GM21423 (cell line): Measurements from ENCODE around the gene LYVE1.
"Not testable (repeated sequence)": the region's sequence is repeated elsewhere in the genome, so short reads cannot be mapped to it uniquely, and the experiment has no call there.

Source experiments
- ATAC-seq: cut with Tn5 transposase; IDR thresholded peaks from one replicate; pipeline ENCODE4 v1.9.1; 2021; ENCODE audit warnings: mild to moderate bottlenecking, moderate library complexity; ENCODE audit not compliant: unreplicated experiment

Gene LYVE1, protein sequence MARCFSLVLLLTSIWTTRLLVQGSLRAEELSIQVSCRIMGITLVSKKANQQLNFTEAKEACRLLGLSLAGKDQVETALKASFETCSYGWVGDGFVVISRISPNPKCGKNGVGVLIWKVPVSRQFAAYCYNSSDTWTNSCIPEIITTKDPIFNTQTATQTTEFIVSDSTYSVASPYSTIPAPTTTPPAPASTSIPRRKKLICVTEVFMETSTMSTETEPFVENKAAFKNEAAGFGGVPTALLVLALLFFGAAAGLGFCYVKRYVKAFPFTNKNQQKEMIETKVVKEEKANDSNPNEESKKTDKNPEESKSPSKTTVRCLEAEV

DNA sequence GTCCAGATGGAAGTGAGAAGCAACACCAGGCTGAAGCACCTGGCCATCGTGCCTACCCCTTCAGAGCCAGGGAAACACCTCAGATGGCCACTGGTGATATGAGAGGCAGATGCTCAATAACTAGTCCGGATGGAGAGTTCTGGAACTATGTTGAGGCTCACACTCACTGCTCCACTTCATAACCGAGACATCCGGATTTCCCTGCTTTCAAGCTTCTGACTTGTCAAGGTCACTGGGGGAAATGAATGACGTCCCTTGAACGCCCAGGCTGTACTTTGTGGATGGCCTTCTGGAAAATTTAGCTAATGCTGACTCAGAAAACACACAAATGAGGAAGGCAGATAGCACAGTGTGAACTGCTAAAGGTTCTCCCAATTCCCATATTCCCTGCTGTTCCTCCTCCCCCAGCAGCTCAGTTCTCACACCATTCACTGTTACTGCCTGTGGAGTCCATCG lies at the start of gene LYVE1:
Gene LYVE1 (minus strand): TSS at position 180 of the 456 bp plus-strand sequence. CDS start 133 bp downstream, at position 47.
- ATAC-seq, result no peak

DNA sequence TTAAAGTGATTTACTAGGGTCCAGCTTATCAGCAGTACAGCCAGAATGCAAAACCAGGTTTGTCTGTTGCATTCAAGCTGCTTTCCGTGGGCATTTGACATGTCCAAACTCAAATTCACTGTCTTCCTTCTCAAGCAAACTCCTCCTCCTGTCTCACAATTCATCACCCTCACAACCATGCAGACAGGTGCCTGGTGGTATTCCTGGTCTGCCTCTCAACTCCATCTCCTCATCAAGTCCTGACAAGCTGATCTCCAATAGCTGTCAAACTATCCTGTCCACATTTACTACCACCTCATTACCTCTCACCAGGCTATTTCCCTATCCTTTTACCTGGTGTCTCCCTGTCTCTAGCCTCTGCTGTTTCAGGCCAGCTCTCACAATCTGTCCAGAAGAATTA lies 49.1 kb upstream of the LYVE1 start:
- ATAC-seq, result no peak

DNA sequence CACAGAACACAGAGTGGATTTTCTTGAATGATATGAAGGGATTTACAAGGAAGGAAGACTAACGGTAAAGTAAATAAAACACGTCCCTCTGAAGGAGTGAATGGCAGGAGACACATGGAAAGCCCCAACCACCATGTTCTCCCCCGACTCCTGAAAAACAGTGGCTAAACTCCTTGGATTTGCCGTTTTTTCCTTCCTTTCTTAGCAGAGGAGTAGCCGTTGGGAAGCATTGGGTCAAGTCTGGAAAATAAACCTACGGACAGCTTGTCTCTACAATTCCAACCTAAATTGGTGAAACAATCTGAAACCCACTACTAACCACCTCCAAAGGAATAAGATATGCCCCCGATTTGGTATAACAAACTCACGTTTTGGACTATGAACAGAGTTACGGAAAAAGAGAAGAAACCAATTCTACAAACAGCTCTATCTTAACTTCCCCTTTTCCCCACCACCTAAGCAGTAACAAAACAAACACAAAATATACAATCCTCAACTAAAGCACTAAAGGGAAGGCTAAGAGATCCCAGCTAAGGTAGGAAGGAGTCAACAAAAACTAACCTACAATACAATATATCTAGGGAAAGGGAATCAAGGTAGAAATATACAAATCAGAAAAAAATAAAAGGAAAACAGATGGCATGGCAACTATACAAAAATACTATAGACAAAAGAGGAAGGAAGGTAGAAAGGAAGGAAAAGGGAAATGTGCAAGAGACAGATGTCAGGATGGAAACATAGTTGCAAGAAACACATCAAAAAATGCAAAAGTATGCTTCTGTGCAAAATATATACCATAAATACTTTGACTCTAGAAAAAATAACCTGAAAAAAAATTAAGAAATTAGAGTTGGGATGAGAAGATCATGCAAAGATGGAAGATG lies 43.8 kb upstream of the LYVE1 start:
- ATAC-seq, result no peak

DNA sequence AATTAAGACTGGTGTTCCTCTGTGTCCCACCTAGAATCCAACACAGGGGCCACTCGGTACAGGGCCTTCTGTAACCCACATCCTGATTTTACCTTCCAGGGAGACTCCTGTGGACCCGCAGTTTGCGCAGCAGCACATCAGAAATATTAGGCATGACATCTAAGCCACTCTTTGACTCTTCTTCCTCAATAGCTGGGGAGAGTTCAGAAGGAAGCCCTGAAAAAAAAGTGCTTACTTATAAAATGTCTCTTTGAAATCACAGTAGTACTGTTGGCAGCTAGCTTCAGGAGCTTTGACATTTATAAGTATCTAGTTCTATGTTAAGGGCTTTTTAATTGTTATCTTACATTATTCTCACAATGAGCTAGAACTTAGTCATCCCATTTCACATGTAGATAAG lies 41.2 kb upstream of the LYVE1 start:
- no peak for ATAC-seq

DNA sequence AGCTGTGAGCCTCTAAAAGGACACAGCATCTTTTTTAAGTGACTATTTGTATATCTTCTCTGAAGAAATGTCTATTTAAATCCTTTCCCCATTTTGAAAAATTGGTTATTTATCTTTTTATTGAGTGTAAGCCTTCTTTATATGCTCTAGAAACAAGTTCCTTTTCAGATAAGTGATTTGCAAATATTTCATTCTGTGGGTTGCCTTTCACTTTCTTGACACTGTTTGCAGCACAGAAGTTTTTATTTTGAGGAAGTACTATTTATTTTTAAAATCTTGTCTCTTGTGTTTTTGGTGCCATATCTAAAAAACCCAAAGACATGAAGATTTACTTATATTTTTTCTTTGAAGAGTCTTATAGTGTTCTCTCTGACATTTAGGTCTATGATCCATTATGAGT lies 40.1 kb upstream of the LYVE1 start:
- ATAC-seq, result no peak

DNA sequence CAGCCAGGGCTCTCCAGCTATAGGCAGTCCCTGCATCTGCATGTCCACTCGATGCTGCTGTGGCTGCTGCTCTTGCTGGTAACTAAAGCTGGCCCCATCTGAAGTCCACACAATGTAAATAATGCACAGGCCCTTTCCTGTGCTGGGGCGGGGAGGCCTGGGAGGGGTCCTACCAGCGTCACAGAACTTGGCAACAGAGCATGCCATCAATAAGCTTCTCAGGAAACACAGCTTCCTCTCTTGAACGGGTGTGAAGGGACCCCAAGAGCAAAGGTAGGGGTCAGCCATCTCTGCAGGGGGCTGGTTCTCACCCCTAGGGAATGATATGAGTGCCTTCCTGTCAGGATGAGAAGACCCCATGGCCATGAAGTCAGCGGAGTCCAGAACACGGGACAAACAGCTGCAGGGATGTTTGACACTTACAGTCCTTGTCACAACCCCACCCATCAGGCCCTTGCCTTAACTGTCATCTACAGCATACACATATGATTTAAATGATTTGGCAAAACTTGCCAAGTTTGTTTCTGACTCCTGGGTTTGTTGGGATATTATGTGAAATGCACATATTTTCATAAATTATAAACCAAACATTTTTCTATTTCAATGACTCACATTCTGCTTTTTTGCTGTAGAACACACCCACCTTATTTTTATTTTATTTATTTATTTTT lies 39.1 kb upstream of the LYVE1 start:
- ATAC-seq, result no peak

DNA sequence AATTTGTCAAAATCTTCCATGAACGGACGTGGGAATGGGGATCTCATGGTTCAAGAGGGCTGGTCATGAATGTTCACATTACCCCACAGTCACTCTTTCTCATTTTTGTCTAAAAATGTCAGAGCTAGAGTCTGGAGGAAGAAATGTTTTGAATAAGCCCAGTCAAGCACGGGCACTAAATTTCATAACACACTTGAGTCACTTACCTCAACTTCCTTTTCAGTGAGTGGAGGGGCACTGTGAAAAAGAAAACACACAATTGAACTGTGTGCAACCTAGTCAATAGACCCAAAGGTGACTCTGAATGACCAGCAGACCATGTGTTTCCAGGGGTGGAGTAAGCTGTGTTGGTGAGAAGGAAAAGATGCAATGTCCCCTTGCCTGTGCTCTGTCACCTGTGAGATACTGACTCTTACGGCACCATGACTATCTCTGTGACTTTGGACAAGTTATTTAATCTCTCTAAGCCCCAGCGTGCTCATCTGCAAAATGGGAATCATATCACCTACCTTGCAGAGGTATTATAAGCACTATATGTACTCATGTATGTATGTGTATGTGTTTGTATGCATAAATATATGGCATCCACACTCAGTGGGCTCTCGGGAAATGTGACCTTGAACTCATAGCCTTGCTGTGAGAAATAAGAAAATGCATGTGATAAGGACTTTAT lies 38.2 kb upstream of the LYVE1 start:
- peak; percentile 72 for ATAC-seq

DNA sequence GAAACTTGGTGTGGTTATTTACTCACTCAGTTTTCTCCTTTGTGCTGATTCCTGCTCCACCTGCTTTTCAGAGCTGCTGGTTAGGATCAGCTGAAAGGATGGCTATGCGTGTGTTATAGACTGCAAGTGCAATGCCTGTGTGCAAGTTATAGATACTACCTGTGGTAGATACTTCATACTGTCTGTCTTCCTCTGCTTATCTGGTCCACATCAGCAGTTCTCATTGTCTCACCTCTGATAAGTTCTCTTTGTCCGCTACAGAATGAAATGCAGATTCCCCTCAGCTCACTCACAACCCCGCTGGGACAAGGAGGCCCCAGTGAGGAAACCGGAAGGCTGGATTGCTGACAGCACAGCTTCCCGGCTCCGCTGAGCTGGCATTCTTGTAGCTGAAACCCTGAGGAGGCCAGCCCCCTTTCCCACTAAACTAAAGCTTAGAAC lies 37.5 kb upstream of the LYVE1 start:
- ATAC-seq, result no peak

DNA sequence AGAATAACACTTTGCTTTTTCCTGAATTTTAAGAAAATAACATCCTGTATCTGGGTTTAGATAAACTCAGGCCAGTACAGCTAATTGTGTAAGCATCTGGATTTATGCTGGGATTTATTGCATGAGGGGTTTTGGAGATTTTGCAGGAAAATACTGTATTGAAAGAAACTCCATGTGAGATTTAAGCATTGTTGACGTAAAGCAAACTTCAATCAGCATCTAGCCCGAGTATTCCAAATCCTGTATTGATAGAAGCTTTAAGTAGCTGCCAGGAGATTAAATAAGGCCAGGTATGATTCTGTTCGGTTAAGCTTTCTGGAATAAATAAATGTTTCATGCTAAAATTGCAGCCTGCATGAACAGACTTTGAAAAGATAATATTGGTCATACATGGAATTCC lies 36.3 kb upstream of the LYVE1 start:
- ATAC-seq, result no peak

DNA sequence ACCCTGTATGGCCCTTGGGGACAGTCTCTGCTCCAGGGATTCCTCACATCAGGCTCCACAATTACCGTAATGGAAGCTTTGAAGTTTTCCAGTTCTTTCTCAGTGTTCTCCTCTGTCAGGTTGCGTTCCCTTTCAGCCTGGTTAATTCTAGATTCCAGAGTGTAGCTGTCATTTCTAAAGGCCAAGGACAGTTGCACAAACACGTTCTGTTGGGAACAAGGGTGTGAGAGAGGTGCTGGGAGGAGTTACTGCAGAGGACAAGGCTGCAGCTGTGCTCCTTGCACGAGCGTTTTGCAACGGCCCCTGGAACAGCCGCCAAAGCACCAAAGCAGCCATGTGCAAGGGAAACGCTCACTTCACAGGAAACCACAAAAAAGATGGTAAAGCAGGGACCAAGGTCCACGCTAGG lies 35.9 kb upstream of the LYVE1 start:
- no peak for ATAC-seq

DNA sequence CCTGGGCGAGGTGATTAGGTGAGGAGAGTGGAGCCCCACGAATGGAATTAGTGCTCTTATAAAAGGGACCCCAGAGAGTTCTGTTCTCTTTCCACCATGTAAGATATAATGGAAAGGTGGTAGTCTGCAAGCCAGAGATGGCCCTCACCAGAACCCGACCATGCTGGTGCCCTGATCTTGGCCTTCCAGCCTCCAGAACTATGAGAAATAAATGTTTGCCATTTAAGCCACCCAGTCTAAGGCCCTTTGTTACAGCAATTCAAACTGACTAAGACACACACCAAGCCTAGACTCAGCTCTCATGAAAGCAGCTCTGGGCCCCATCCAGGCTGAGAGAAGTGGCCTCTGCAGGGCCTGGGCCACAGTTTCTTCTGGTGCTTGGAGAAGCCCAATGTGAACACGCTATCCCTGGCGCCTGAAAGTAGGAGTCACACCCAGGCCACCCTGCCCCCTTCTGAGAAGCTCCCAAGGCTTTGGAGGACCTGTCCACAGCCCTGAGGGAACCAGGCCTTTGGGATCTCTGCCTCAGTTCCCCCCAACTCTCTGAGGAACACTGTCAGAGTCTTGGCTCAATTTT lies 35.3 kb upstream of the LYVE1 start:
- ATAC-seq, result no peak

DNA sequence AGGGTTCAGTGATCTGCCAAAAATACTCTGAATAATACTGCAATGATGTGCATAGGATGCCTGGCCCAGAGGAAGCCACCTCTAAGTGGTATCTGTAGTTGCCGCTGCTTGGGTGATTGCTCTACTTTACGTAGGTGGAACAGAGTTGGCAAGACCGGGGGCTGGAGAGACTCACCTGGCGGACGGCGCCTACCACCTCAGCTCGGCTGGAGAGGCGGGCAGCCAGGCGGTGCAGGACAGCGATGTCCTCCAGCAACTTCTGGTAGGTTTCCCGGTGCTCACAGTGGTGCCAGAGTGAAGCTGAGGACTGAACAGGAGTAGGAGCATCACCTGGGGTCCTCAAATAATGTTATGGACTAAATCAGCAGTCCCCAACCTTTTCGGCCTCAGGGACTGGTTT lies 34.5 kb upstream of the LYVE1 start:
- ATAC-seq, result no peak

DNA sequence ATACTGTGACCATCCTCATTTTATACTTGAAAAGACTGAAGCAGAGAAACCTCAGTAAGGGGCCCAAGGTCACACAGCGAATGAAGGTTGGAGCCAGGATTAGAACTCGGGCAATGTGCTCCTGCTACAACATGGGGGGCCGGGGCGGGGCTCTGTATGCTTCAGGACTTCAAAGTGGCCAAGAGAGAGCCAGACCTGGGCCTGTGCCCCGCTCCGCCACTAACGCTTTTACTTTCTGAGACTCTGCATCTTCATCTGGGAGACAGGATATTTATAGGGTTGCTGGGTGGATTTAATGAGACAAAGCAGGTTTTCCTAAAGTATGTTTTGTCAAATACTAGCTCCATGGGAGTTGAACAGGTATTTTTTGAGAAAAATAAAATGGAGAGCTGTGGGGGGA lies 33.9 kb upstream of the LYVE1 start:
- no peak for ATAC-seq

DNA sequence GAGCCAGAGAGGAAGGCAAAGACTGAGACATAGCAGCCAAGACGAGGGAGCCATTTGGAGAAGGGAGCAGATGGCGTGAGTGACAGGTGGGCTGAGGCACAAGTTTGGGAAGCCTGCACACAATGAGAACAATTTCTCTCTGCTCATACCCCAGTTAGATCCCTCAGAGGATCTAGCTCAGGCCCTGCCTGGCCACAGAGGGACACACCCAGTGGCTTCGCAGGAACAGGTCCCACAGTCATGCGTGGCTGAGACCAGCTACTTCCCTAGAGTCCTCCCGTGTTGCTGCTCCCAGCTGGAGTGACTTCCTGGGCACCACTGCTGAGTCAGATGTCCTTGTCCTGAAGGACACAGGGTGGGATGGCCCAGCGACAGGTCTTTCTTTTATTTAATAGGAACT lies 33.4 kb upstream of the LYVE1 start:
- ATAC-seq, result no peak

DNA sequence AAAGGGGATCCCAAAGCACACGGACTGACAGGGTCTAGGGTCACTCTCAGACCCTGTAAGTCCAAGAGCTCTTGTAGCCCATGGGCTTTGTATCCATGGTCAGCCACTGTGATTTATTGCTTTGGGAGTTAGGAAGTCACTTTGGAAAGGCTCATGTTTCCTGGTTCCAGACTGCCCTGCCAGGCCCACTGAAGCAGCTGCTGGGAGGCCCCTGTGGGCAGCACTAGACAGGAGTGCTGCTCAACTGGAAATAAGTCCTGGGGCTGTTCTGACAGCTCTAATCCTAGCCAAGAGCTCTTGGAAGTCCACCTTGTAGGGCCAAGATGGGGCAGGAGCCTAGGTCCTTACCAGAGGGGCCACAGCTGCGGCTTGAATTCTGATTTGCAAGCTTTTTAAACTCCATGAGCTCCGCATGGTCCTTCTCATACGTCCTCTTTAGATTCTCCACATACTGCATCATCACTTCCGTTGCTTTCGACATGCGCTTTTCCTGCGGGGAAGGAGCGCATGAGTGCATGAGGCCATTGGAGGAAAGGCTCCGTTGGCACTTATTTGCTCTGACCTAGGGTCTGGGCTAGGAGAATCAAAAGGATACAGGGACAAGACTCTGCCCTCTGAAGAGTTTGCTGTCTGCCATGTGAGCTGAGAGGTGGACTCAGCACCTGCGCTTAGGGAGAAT lies 32.2 kb upstream of the LYVE1 start:
- ATAC-seq, result no peak

DNA sequence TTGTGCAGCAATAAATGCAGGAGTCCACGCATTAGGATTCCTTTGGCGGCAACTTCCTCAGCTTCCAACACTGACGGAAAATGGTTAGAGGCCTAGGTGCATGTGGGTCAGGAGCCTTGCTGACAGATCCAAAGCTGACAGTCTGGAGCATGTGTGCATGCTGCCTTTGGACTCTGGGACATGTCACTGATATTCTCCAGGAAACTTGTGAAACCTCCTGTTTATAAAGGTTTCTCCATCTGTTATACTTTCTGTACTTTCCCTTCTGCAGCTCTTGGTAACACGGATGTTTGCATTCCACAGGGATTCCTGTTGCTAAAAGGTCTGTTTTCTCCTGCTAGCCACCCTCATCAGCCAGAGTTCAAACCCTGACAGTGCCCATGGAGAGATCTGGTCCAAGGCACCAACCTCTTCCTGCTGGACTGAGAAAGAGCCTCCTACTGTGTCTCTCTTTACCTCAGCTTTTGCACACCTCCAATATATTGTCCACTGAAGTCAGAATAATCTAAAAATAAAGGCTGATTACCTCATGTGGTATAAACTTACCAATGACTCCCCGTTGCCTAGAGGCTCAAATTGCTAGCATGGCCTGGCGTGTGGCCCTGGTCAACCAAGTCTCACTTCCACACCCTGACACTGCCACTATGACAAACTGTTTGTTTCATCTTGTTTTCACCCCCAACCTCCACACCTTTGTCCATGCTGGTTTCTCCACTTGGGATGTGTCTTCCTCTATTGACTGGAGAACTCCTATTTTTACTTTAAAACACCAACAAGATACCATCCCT lies 31.1 kb upstream of the LYVE1 start:
- ATAC-seq, result no peak

DNA sequence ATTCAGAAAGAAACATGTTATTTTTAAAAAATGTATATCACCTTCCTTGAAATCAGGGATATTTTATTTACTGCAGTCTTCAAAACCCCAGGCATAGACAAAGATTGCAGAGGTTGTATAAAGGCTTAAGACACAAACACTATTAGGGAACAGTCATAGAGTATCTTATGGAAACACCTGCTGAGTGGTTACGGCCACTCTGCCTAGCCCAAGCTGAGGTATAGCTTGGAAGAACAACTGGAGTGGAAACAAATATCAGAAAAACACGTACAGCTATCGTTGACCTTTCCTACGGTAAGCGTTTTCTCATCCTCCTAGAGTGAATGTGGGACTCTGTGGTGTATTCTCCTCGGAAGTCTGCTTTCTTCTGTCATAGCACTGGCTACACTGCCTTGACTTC lies 30.4 kb upstream of the LYVE1 start:
- no peak for ATAC-seq

DNA sequence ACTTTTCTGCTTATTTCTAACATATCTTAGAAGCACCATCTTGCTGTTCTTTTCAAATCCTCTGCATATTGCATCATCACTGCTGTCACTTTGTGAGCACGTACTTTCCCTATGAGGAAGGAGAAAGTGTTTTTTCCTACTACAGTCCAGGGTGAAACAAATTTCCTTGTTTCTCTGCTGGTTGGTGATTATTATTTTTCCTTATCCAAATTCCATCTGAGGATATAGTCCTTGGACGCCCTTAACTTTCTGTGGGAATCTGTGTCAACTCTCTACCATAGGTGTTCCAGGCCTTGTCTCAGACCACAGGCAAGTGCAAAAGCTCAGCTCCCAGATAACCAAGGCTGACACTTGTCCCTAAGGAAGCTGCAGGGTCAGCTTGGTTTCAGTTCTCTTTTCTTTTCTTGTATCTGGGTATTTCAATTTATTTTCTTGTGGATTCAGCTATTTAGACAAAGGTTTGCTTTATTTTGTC lies 29.4 kb upstream of the LYVE1 start:
- ATAC-seq, result no peak

DNA sequence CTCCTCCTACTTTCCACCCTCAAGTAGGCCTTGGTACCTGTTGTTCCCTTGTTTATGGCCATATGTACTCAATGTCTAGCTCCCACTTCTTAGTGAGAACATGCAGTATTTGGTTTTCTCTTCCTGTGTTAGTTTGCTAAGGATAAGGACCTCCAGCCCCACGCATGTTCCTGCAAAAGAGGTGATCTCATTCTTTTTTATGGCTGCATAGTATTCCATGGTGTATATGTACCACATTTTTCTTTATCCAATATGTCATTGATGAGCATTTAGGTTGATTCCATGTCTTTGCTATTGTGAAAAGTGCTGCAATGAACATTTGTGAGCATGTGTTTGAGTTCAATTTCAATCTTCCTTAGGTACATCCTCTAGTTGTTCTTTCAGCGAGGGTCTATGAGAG lies 27.4 kb upstream of the LYVE1 start:
- ATAC-seq, result not testable (repeated sequence)
